Measurements from ENCODE around the gene GAS5. TPM values are rescaled to one million over a fixed set of nuclear protein-coding genes. Genes with fewer than 3 reads are reported as not detected.
A peak's percentile ranks its signal among the peaks of the same experiment; 100 is the strongest.

GAS5 gene
- total and polyA plus RNA-seq, 9 of the 15 experiments (the other 6 are each of a cell fraction or from before 2014, with no cell fraction given), result 565 to 1,860 (median 1,006) TPM

GRCh38 chr1:173863224-173864161 lies 4.3 kb downstream of the GAS5 start (continued):
- peak; percentile 77 for TF ChIP-seq ZNF586 (CRISPR knock-in tag; conservative IDR thresholded peaks at IDR 0.05)
- TF ChIP-seq THRB (CRISPR knock-in tag; conservative IDR thresholded peaks at IDR 0.05), result peak; percentile 44; the same call in 1 of the 2 replicates
- TF ChIP-seq FOXP4 (CRISPR knock-in tag; IDR thresholded peaks at IDR 0.05; ENCODE audit: borderline replicate concordance), result no peak
- no peak for TF ChIP-seq ZNF282 (CRISPR knock-in tag; IDR thresholded peaks at IDR 0.05)
- TF ChIP-seq ZNF253 (CRISPR knock-in tag; conservative IDR thresholded peaks at IDR 0.05), result peak; percentile 88
- no peak for TF ChIP-seq E2F8 (IDR thresholded peaks at IDR 0.05; ENCODE audit: low read depth, partially characterized antibody)
- 0 out of 2 replicates have a peak, but pooled peaks have one; percentile 40 for TF ChIP-seq RFX7 (CRISPR knock-in tag; IDR thresholded peaks at IDR 0.05)
- TF ChIP-seq ZNF41 (CRISPR knock-in tag; conservative IDR thresholded peaks at IDR 0.05), result 0 out of 2 replicates have a peak, but pooled peaks have one; percentile 64
- TF ChIP-seq ZNF398 (CRISPR knock-in tag; IDR thresholded peaks at IDR 0.05), result no peak
- peak; percentile 35; the same call in 1 of the 2 replicates for TF ChIP-seq SMAD3 (CRISPR knock-in tag; conservative IDR thresholded peaks at IDR 0.05)
- 0 out of 2 replicates have a peak, but pooled peaks have one; percentile 25 for TF ChIP-seq SMC3 (conservative IDR thresholded peaks at IDR 0.05; ENCODE audit: insufficient read depth, low read depth, low read length)
- TF ChIP-seq TCF7 (IDR thresholded peaks at IDR 0.05; ENCODE audit: borderline replicate concordance), result no peak
- TF ChIP-seq TEAD1 (CRISPR knock-in tag; IDR thresholded peaks at IDR 0.05), result peak in 1 of 2 experiments; percentile 87; a peak in 2 of 4 replicates
- TF ChIP-seq MBD1 (CRISPR knock-in tag; IDR thresholded peaks at IDR 0.05), result no peak
- TF ChIP-seq ZNF134 (CRISPR knock-in tag; conservative IDR thresholded peaks at IDR 0.05), result peak; percentile 11; the same call in 1 of the 2 replicates
- TF ChIP-seq CHD1 (IDR thresholded peaks at IDR 0.05; ENCODE audit: low read length), result peak; percentile 24
